GM18498 (cell line): ENCODE data around the gene RPN2.

Experiments
- ATAC-seq: cut with Tn5 transposase; IDR thresholded peaks from one replicate; pipeline ENCODE4 v1.9.1; 2021; ENCODE audit warnings: mild to moderate bottlenecking, moderate library complexity; ENCODE audit not compliant: unreplicated experiment

Gene RPN2

DNA sequence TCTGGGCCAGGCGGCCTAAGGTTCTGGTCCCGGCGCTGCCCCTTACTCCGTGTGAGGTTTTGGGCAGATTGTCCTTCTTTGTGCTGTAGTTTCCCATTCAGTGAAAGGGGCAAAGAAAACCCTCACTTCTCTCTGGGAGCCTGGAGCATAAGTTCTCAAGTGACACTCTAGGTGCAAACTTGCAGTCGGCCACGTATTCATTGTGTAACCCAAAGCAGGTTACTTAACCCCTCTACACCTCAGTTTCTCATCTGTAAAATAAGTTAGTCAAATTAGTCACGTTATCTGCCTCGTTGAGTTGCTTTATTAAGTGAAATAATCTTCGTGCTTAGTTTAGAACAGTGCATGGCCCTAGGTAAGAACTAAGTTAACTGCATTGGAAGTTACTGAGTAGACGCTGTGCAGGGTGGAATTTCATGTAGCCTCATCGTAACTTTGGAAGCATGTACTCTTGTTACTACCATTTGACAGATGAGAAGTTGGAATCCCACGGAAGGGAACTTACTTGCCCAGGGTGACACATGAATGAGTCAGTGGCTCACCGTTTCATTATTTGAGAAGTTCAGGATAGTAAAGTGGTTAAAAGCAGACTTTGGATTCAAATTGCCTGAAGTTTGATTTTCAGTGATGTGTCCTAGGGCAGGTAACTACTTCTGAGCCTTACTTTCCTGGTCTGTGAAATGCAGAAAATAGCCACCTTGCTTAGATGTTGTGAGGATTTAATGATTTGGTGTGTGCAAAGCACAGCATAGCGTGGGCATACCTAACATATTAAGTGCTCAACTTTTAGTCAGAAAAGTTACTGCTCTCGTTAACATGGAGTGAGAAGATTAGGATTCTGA lies 774 bp downstream of the RPN2 start:
- ATAC-seq: no peak

DNA sequence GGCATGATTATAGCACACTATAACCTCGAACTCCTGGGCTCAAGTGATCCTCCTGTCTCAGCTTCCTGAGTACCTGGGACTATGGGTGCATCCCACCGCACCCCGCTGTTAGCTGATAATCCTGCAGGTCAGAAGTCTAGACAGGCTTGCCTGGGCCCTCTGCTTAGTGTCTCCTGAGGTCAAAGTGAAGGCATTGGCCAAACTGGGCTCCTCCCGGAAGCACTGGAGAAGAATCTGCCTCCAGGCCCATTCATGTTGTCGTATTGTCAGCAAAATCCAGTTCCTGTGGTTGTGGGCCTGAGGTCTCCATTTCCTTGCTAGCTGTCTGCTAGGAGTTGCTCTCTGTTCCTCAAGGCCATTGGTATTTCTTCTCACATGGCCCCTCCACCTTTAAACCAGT lies 6.6 kb downstream of the RPN2 start:
- no peak for ATAC-seq

DNA sequence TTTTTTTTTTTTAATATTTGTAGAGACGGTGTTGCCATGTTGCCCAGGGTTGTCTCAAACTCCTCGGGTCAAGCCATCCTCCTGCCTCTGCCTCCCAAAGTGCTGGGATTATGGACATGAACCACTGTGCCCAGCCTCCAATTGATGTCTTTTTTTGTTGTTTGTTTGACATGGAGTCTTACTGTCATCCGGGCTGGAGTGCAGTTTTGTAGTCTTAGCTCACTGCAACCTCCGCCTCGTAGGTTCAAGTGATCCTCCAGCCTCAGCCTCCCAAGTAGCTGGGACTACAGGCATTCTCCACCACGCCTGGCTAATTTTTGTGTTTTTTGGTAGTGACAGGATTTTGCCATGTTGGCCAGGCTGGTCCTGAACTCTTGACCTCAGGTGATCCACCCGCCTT lies 9.7 kb downstream of the RPN2 start:
- ATAC-seq: no peak

- ATAC-seq: peak; percentile 55
These were observed 10.4 kb downstream of the RPN2 start for GRCh38 chr20:37189416-37190016.

GRCh38 chr20:37190354-37191112 lies 11.4 kb downstream of the RPN2 start:
- ATAC-seq: no peak

DNA sequence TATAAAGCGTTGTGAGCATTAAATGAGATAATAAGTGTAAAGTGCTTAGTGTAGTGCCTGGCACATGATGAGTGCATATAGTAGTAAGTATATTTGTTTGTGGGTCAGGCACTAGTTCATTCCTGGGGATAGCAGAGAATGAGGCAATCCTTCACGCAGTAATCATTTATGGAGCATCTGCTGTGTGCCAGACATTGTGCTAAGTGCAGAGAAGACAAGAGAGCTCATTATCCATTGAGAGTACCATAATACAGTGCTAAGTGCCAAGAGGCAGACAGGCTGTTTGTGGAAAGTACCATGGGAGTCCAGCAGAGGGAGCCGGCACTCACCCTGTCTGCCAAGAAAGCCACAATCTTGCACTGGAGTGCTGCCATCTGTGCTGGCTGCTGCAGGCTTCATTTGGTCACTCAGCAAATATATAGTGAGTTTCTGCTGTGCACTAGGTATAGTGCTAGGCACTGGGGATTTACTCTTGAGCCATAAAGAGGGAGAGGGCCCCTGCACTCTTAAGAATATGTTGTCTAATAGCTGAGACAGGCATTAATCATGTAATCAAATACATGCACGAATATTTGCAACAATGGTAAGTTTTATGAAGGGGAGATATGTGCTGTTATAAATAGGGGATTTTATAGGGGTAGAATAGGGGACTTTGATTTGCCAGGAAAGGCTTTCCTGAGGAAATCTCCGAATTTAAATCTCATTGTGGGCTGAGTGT lies 13.2 kb downstream of the RPN2 start:
- peak; percentile 71 for ATAC-seq

DNA sequence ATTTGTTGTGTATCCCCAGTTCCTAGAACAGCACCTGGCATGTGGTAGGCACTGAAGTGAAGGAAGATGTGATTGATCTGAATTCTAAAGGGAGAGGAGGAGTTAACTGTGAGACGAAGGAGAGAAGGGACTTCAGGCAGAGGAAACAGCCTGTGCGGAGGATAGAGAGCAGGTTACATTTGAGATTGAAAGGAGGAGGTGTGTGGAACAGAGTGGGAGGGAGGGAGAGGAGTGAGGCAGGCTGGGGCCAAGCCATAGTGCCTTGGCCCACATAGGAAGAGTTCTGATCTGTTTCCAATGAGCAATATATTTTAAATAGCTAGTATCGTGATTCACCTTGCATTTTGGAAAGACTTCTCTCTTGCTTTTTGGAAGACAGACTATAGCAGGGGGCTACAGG lies 14.1 kb downstream of the RPN2 start:
- no peak for ATAC-seq

DNA sequence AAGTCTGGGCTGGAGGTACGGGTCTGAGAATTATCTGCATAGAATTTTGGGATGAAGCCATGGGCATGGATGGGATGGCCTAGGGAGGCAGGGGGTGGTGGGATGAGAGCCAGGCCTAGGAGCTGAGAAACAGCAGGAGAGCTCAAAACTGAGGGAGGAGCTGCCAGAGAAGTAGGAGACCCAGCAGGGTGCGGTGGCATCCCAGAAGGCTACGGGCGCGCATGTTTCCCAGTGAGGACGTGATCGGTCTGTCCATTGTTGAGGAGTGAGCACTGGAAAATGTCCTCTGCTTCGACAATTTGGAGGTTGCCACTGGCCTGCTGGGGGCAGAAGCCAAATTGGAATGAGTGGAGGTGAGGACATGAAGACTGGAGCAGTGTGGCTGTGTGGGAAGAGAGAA lies 14.7 kb downstream of the RPN2 start:
- no peak for ATAC-seq

DNA sequence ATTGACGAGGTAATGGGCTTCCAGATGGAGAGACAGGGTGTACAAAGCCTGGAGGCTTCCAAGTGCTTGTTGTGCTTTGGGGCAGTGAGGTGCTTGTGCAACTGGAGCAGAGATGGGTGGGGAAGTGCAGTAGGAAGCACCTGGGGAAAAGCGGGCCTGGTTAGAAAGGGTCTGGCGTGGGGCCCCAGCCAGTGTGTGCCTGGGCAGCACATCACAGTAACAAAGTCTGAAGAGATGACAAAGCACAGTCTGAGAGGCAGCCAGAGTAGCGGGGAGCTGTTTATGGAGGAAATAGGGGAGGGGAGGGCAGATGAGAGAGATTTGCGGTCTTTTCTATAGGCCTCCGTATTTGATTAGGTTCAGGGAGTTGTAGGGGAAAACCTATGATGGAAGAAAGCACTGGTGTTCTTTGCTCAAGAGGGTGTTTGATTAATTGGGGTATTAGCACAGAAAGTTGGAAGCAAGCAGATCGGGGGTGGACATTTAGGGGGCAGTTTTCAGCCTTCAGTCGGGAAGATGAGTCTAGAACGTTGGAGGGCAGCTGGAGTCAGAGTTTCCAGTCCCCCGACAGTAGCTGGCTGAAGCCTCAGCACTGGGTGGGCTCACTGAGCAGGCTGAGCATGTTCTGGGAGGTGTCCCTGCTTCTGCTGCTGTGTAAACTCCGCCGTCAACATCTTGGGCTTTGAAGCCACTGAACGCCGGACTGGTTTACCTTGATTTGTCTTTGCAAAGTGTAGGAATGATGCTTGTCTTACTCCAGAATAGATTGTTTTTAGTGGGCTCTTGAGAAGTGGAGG lies 15.7 kb downstream of the RPN2 start:
- no peak for ATAC-seq

DNA sequence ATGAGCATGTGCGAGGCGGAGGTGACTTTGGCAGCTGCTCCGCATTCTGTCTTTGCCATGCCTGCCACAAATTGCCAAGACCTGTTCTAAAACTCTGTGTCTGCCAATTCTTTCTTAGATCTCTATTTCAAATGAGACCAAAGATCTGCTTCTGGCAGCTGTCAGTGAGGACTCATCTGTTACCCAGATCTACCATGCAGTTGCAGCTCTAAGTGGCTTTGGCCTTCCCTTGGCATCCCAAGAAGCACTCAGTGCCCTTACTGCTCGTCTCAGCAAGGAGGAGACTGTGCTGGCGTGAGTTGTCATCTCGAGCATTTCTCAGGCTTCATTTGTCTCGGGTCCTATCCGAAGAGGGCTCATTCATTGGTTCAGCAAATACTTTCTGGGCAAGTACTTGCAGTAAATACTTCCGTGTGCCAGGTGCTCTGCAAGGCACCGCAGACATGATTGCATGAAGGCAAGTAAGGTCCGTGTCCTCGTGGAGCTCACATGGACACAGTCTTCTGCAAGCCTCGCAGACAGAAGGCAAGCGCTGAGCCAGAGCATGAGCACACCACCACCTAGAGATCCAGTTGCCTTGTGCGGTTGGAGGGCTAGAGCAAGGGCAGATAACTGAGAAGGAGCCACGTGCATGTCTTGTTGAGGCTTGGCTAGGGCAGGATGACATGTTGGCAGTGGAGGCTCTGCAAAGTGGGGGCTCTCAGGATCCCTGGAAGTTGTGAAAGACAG lies 20.0 kb downstream of the RPN2 start:
- ATAC-seq: no peak

DNA sequence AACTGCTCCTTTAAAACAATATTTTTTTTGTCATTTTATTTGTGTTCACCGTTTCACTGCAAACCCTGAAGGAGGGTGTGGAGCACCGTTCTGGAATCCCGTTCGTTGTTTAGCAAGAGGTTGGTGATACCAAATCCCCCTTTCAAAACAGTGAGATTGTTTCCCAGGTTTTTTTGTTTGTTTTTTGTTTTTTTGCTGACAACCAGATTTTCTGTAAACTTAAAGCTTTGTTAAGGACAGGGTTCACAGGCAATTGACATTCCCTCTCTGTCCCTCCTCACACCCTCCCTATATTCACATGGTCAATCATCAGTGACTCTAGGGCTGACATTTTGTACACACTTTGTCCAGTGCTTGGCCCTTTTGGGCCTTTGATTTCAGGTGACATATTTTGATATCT lies 21.2 kb downstream of the RPN2 start:
- ATAC-seq: no peak

- ATAC-seq: no peak
These were observed 22.0 kb downstream of the RPN2 start for GRCh38 chr20:37200926-37201826.

DNA sequence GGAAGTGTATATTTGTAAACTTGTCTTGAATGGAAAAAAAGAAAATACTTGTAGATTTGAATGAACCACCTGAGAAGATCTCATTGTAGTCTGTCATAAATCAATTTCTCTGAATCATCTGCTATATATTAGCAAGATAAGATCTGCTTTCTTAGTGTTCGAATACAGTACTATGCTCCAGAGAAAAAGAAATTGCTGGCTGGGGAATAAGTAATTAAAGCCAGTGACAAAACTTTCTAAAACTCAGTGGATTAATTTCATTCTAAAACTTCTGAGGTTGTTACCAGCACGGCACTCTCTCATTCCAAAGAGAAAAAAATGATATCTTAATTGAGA lies 22.7 kb downstream of the RPN2 start:
- no peak for ATAC-seq

GRCh38 chr20:37202267-37202943 lies 23.3 kb downstream of the RPN2 start:
- ATAC-seq: no peak

- ATAC-seq: no peak
These were observed 24.9 kb downstream of the RPN2 start for GRCh38 chr20:37204056-37204455.

- no peak for ATAC-seq
These were observed 26.0 kb downstream of the RPN2 start for GRCh38 chr20:37205130-37205529.

DNA sequence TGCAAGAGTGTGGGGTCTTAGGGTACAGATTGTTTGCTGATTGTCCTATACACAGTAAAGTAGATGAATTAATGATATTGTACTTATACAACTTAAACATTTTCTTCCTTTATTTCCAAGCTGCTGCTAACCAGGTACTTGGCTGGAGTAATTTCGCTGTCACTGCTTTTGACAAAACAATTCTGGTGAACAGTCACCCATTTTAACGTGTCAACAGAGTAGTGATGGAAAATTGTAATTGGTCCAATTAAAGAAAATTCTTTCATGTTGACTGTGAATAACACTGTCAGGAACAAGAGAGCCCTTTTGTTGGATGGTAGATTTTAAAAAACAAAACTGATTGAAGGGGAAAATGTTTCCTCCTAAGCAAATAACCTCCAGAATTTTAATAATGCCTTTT lies 26.7 kb downstream of the RPN2 start:
- ATAC-seq: no peak

GRCh38 chr20:37207171-37207570 lies 28.0 kb downstream of the RPN2 start:
- ATAC-seq: no peak
